ENCODE results near the gene HBD.
"Not testable (repeated sequence)": the region's sequence is repeated elsewhere in the genome, so short reads cannot be mapped to it uniquely, and the experiment has no call there.

Gene HBD

GRCh38 chr11:5252919-5253265 lies 18.6 kb upstream of the HBD start:
- DNase-seq (ENCODE audit: low read depth), result no peak

- DNase-seq (ENCODE audit: low read depth), result no peak
These were observed 18.1 kb upstream of the HBD start for GRCh38 chr11:5252192-5252918.

GRCh38 chr11:5251746-5252145 lies 17.5 kb upstream of the HBD start:
- DNase-seq (ENCODE audit: low read depth), result no peak

GRCh38 chr11:5250543-5251204 lies 16.4 kb upstream of the HBD start:
- no peak for DNase-seq (ENCODE audit: low read depth)

GRCh38 chr11:5249807-5250396 lies 15.6 kb upstream of the HBD start, which contains the start of gene HBG1:
TSS of gene HBG1 (minus strand) at chr11:5249857. CDS start at chr11:5249804, 53 bp downstream.
- DNase-seq (ENCODE audit: low read depth), result not testable (repeated sequence)

GRCh38 chr11:5248498-5248897 lies 14.2 kb upstream of the HBD start:
- DNase-seq (ENCODE audit: low read depth), result not testable (repeated sequence)

- no peak for DNase-seq (ENCODE audit: low read depth)
These were observed 13.3 kb upstream of the HBD start for GRCh38 chr11:5247472-5248192.

GRCh38 chr11:5246772-5247471 lies 12.6 kb upstream of the HBD start:
- no peak for DNase-seq (ENCODE audit: low read depth)

GRCh38 chr11:5245155-5245554 lies 10.9 kb upstream of the HBD start:
- no peak for DNase-seq (ENCODE audit: low read depth)

GRCh38 chr11:5243816-5244180 lies 9.5 kb upstream of the HBD start:
- DNase-seq (ENCODE audit: low read depth), result no peak

- DNase-seq (ENCODE audit: low read depth), result no peak
These were observed 8.9 kb upstream of the HBD start for GRCh38 chr11:5242933-5243815.

GRCh38 chr11:5242208-5242607 lies 7.9 kb upstream of the HBD start:
- no peak for DNase-seq (ENCODE audit: low read depth)

GRCh38 chr11:5241458-5241857 lies 7.2 kb upstream of the HBD start:
- DNase-seq (ENCODE audit: low read depth), result no peak

GRCh38 chr11:5240458-5240857 lies 6.2 kb upstream of the HBD start:
- no peak for DNase-seq (ENCODE audit: low read depth)

- no peak for DNase-seq (ENCODE audit: low read depth)
These were observed 5.8 kb upstream of the HBD start for GRCh38 chr11:5240056-5240455.

- peak; percentile 2 for DNase-seq (ENCODE audit: low read depth)
These were observed 4.8 kb upstream of the HBD start for GRCh38 chr11:5239046-5239445.

GRCh38 chr11:5238486-5238885 lies 4.2 kb upstream of the HBD start:
- DNase-seq (ENCODE audit: low read depth), result no peak

- DNase-seq (ENCODE audit: low read depth), result no peak
These were observed 3.1 kb upstream of the HBD start for GRCh38 chr11:5237420-5237819.

GRCh38 chr11:5235364-5236095 lies 1.2 kb upstream of the HBD start:
- DNase-seq (ENCODE audit: low read depth), result no peak

GRCh38 chr11:5233307-5233706 lies 976 bp downstream of the HBD start:
- no peak for DNase-seq (ENCODE audit: low read depth)

- DNase-seq (ENCODE audit: low read depth), result no peak
These were observed 1.5 kb downstream of the HBD start for GRCh38 chr11:5232821-5233220.
